ENCODE data around the gene ASXL1. TPM values are rescaled to one million over a fixed set of nuclear protein-coding genes. Genes with fewer than 3 reads are reported as not detected.
A peak's percentile ranks its signal among the peaks of the same experiment; 100 is the strongest.

Gene ASXL1
- total and polyA plus RNA-seq, 9 of the 15 experiments (the other 6 are each of a cell fraction or from before 2014, with no cell fraction given) = 6.5 to 65.3 (median 32.3) TPM

GRCh38 chr20:32484225-32484957 is 126.3 kb downstream of the ASXL1 start:
- POLR2A ChIA-PET = interaction anchor here (1.3 kb wide), 1 partner anchor 11 kb away, joined by 3 read pairs; no protein-coding TSS in a partner anchor
- no peak overlapping the region for H3K27ac ChIP-seq (ENCODE audit: extremely low read depth, low read depth, low read length)
- no peaks in the 10 kb centered on the region for H3K27me3 ChIP-seq (ENCODE audit: control insufficient read depth in 2 of 2, insufficient read depth in 2 of 2, low read length in 2 of 2)
- in situ Hi-C loops (cut with MboI) = no loop called here
- peaks cover 13% of the 10 kb centered on the region for H3K79me2 ChIP-seq (ENCODE audit: control insufficient read depth, insufficient read depth, low read length)
- no peak overlapping the region for H3K9ac ChIP-seq (ENCODE audit: insufficient read depth in 1 of 2, low read depth in 2 of 2, low read length in 2 of 2)
- H2AFZ ChIP-seq (ENCODE audit: low read depth, low read length) = no peak overlapping the region
- H4K20me1 ChIP-seq (replicated peaks; ENCODE audit: control insufficient read depth, insufficient read depth, low read length) = no peaks in the 10 kb centered on the region
- no peak for TF ChIP-seq SMARCA5 (IDR thresholded peaks at IDR 0.05)
- TF ChIP-seq THRB (CRISPR knock-in tag; conservative IDR thresholded peaks at IDR 0.05) = no peak
- TF ChIP-seq RBM22 (IDR thresholded peaks at IDR 0.05; ENCODE audit: low read depth, low read length, poor library complexity, severe bottlenecking) = peak; percentile 20
- TF ChIP-seq PCBP1 (IDR thresholded peaks at IDR 0.05; ENCODE audit: low read depth, low read length, poor library complexity, severe bottlenecking) = peak; percentile 13
- no peaks in the 10 kb centered on the region for H3K9me3 ChIP-seq (replicated peaks; ENCODE audit: control insufficient read depth, insufficient read depth, low read depth, low read length)
- BruUV-seq (replicated peaks) = no TSS peak
- H3K36me3 ChIP-seq (ENCODE audit: control insufficient read depth, insufficient read depth, low read length) = peaks cover 15% of the 10 kb centered on the region; the same call in 2 of the 3 replicates
- intact Hi-C loops (cut with micrococcal nuclease) = no loop called here
- peaks cover 8 to 31% of the 10 kb centered on the region in 2 experiments; a peak in 4 of 5 replicates for H3K4me1 ChIP-seq (replicated peaks in 1 of 2; ENCODE audit: control insufficient read depth in 2 of 2, insufficient read depth in 2 of 2, low read length in 2 of 2)
- H3K4me2 ChIP-seq (ENCODE audit: insufficient read depth, low read length) = no peak overlapping the region
- CTCF ChIA-PET (ENCODE audit: low intra/inter-chr PET ratio) = interaction anchor here (0.6 kb wide), 2 partner anchors 11 to 144 kb away, joined by 3 to 4 read pairs; no protein-coding TSS in a partner anchor
- no peaks in the 10 kb centered on the region for H3K9me1 ChIP-seq (ENCODE audit: control insufficient read depth, insufficient read depth, low read length)
- ATAC-seq = no peak
- DNase-seq (ENCODE audit: extremely low read depth in 1 of 4, low spot score in 3 of 4) = no peak
- H3K4me3 ChIP-seq = no peak overlapping the region
- FAIRE-seq = no peak
- WGBS (ENCODE audit: insufficient coverage, low coverage, missing lambda C conversion rate) = 94% methylated on average over 28 of the region's 74 CpGs
